IPS-20b (cell line): Measurements from ENCODE around the gene PDZD2.

Experiments
- H3K27ac ChIP-seq: one replicate; pipeline ENCODE4 v1.5.1; 2013; ENCODE audit warnings: low read length
- H3K27me3 ChIP-seq: 2 replicates; pipeline ENCODE4 v1.6.1; 2013; ENCODE audit warnings: mild to moderate bottlenecking, low read length, inconsistent platforms; ENCODE audit not compliant: insufficient read depth
- H3K36me3 ChIP-seq: 2 replicates; pipeline ENCODE4 v1.6.1; 2013; ENCODE audit warnings: low read depth, mild to moderate bottlenecking, inconsistent platforms, low read length, moderate library complexity; ENCODE audit not compliant: insufficient read depth
- H3K4me1 ChIP-seq: 2 replicates; pipeline ENCODE4 v1.6.1; 2013; ENCODE audit warnings: mild to moderate bottlenecking, control low read depth, inconsistent platforms, low read length, moderate library complexity; ENCODE audit not compliant: insufficient read depth
- H3K4me3 ChIP-seq: 2 replicates; pipeline ENCODE4 v1.5.1; 2013; ENCODE audit warnings: mild to moderate bottlenecking, low read length, inconsistent platforms
- H3K9ac ChIP-seq: 2 replicates; pipeline ENCODE4 v1.6.1; 2013; ENCODE audit warnings: low read depth, mild to moderate bottlenecking, inconsistent platforms, low read length, moderate library complexity
- H3K9me3 ChIP-seq: 2 replicates; pipeline ENCODE4 v1.6.1; 2013; ENCODE audit warnings: mild to moderate bottlenecking, low read depth, low read length, inconsistent platforms; ENCODE audit not compliant: insufficient read depth

The PDZD2 gene

GRCh38 chr5:32083981-32084430, 445.1 kb downstream of the PDZD2 start:
- no peaks in the 10 kb centered on the region for H3K4me1 ChIP-seq
- no peak overlapping the region for H3K27ac ChIP-seq
- H3K4me3 ChIP-seq: no peak overlapping the region
- no peak overlapping the region for H3K9ac ChIP-seq
- H3K27me3 ChIP-seq: no peaks in the 10 kb centered on the region
- no peaks in the 10 kb centered on the region for H3K36me3 ChIP-seq
- no peaks in the 10 kb centered on the region for H3K9me3 ChIP-seq

- Histone ChIP-seq H3K9me3 (no peaks in the 10 kb centered on the region), H3K9ac (no peak overlapping the region), H3K4me3 (no peak overlapping the region), H3K4me1 (no peaks in the 10 kb centered on the region), H3K36me3 (no peaks in the 10 kb centered on the region), H3K27ac (no peak overlapping the region), H3K27me3 (no peaks in the 10 kb centered on the region)
Measured at GRCh38 chr5:32087086-32088082, 448.5 kb downstream of the PDZD2 start.

- no peaks in the 10 kb centered on the region for H3K9me3 ChIP-seq
- H3K4me1 ChIP-seq: no peaks in the 10 kb centered on the region
- H3K9ac ChIP-seq: no peak overlapping the region
- H3K27me3 ChIP-seq: no peaks in the 10 kb centered on the region
- H3K4me3 ChIP-seq: no peak overlapping the region
- H3K36me3 ChIP-seq: no peaks in the 10 kb centered on the region
- no peak overlapping the region for H3K27ac ChIP-seq
Measured at GRCh38 chr5:32088214-32088613, 449.3 kb downstream of the PDZD2 start.

GRCh38 chr5:32089146-32090000, 450.4 kb downstream of the PDZD2 start:
- H3K27ac ChIP-seq: no peak overlapping the region
- no peak overlapping the region for H3K4me3 ChIP-seq
- no peaks in the 10 kb centered on the region for H3K4me1 ChIP-seq
- H3K9ac ChIP-seq: no peak overlapping the region
- no peaks in the 10 kb centered on the region for H3K27me3 ChIP-seq
- no peaks in the 10 kb centered on the region for H3K9me3 ChIP-seq
- H3K36me3 ChIP-seq: no peaks in the 10 kb centered on the region

GRCh38 chr5:32090026-32090754, 451.3 kb downstream of the PDZD2 start:
- H3K27ac ChIP-seq: no peak overlapping the region
- no peak overlapping the region for H3K9ac ChIP-seq

GRCh38 chr5:32090755-32091128, 451.8 kb downstream of the PDZD2 start:
- H3K36me3 ChIP-seq: no peaks in the 10 kb centered on the region
- no peak overlapping the region for H3K4me3 ChIP-seq
- H3K4me1 ChIP-seq: no peaks in the 10 kb centered on the region
- H3K27ac ChIP-seq: no peak overlapping the region
- H3K27me3 ChIP-seq: no peaks in the 10 kb centered on the region
- H3K9ac ChIP-seq: no peak overlapping the region
- H3K9me3 ChIP-seq: no peaks in the 10 kb centered on the region

More at GRCh38 chr5:32090026-32090754, 451.3 kb downstream of the PDZD2 start:
- H3K27me3 ChIP-seq: no peaks in the 10 kb centered on the region
- H3K9me3 ChIP-seq: no peaks in the 10 kb centered on the region
- no peaks in the 10 kb centered on the region for H3K4me1 ChIP-seq
- no peaks in the 10 kb centered on the region for H3K36me3 ChIP-seq
- no peak overlapping the region for H3K4me3 ChIP-seq

GRCh38 chr5:32092938-32093812, 454.2 kb downstream of the PDZD2 start:
- Histone ChIP-seq H3K27ac (no peak overlapping the region), H3K27me3 (no peaks in the 10 kb centered on the region), H3K9ac (no peak overlapping the region), H3K9me3 (no peaks in the 10 kb centered on the region), H3K4me3 (no peak overlapping the region), H3K36me3 (peaks cover 6% of the 10 kb centered on the region; the same call in 1 of the 2 replicates), H3K4me1 (no peaks in the 10 kb centered on the region)

GRCh38 chr5:32094691-32095090, 455.8 kb downstream of the PDZD2 start:
- no peaks in the 10 kb centered on the region for H3K27me3 ChIP-seq
- H3K9ac ChIP-seq: no peak overlapping the region
- peaks cover 21% of the 10 kb centered on the region; the same call in 1 of the 2 replicates for H3K36me3 ChIP-seq
- no peak overlapping the region for H3K4me3 ChIP-seq
- H3K9me3 ChIP-seq: no peaks in the 10 kb centered on the region
- H3K4me1 ChIP-seq: no peaks in the 10 kb centered on the region
- no peak overlapping the region for H3K27ac ChIP-seq

- Histone ChIP-seq H3K9ac (no peak overlapping the region), H3K9me3 (no peaks in the 10 kb centered on the region), H3K36me3 (peaks cover 27% of the 10 kb centered on the region; the same call in 1 of the 2 replicates), H3K27ac (no peak overlapping the region), H3K4me3 (no peak overlapping the region), H3K4me1 (no peaks in the 10 kb centered on the region), H3K27me3 (no peaks in the 10 kb centered on the region)
Measured at GRCh38 chr5:32095261-32095671, 456.3 kb downstream of the PDZD2 start.

- no peaks in the 10 kb centered on the region for H3K9me3 ChIP-seq
- no peaks in the 10 kb centered on the region for H3K4me1 ChIP-seq
- H3K36me3 ChIP-seq: peaks cover 44% of the 10 kb centered on the region
- no peak overlapping the region for H3K4me3 ChIP-seq
- no peaks in the 10 kb centered on the region for H3K27me3 ChIP-seq
- no peak overlapping the region for H3K9ac ChIP-seq
- H3K27ac ChIP-seq: no peak overlapping the region
Measured at GRCh38 chr5:32096891-32097595, 458.1 kb downstream of the PDZD2 start.
